GM13977 (cell line): ENCODE results near the gene MLLT3.

Experiments
- DNase-seq: peaks from one replicate; pipeline ENCODE4 v3.0.0; 2012; ENCODE audit warnings: low spot score
- in situ Hi-C: fragments of 300-500 bp; cut with MboI; formaldehyde crosslinking; loops from one replicate; pipeline ENCODE4 v1.12.0; 2022; ENCODE audit warnings: low sequenced_read_pairs, low pct_unique_long_range_greater_than_20kb, mixed read lengths, inconsistent platforms; ENCODE audit not compliant: unreplicated experiment
- TF ChIP-seq, protein P1 (sequence below): IDR thresholded peaks from 2 replicates; pipeline ENCODE4 v1.5.1; 2012; ENCODE audit warnings: mild to moderate bottlenecking, control low read depth; ENCODE audit not compliant: insufficient read depth; ENCODE audit errors: extremely low read depth, missing control alignments

The MLLT3 gene

DNA sequence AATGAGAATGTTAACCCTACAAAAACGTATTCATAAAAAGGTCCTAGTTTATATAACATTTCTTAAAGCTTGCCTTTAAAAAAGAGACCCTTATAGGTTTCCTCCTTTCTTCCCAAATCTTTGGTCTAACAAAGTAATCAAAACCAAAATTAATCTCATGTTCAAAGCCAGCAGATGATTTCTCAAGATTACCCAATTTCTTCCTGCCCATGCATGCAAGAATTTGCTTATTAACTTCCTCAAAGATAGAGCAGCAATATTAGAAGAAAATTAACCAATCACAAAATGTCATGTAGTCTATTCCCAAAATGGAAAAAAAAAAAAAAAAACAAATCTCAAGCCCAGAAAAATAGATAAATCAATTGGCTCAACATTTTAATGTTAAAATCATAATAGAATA is 114.9 kb downstream of the MLLT3 start:
- in situ Hi-C loops = no loop called here
- DNase-seq = no peak
- TF ChIP-seq, protein P1, sequence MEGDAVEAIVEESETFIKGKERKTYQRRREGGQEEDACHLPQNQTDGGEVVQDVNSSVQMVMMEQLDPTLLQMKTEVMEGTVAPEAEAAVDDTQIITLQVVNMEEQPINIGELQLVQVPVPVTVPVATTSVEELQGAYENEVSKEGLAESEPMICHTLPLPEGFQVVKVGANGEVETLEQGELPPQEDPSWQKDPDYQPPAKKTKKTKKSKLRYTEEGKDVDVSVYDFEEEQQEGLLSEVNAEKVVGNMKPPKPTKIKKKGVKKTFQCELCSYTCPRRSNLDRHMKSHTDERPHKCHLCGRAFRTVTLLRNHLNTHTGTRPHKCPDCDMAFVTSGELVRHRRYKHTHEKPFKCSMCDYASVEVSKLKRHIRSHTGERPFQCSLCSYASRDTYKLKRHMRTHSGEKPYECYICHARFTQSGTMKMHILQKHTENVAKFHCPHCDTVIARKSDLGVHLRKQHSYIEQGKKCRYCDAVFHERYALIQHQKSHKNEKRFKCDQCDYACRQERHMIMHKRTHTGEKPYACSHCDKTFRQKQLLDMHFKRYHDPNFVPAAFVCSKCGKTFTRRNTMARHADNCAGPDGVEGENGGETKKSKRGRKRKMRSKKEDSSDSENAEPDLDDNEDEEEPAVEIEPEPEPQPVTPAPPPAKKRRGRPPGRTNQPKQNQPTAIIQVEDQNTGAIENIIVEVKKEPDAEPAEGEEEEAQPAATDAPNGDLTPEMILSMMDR = no peak

DNA sequence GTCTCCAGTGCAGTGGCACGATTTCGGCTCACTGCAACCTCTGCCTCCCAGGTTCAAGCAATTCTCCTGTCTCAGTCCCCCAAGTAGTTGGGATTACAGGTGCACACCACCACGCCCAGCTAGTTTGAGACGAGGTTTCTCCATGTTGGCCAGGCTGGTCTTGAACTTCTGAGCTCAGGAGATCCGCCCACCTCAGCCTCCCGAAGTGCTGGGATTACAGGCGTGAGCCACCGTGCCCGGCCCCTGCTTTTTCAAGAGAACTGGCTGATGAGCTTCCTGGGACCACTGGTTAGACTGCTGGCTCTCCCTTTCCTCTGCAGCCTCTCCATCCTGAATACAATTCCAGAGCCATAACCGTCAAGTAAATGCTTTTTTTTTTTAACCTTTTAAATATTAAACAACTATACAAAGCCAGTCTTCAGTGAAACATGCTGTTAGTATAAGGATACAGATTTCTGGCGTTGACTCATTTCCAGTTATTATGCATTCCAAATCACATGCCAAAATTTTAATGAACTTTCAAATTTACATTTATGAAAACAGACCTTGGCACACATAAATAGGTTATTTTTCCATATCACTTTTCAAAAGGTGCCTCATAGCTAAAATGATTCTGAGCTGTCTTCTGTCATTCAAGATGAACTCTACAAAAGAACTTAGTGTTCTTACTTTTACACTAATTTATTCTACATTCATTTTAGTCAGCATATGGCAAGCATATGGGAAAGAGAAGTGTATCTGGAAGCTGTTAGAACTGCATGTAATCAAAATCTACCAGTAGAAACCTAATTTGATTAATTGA is 116.0 kb downstream of the MLLT3 start:
- TF ChIP-seq, protein P1 = no peak
- in situ Hi-C loops = no loop called here
- DNase-seq = no peak

DNA sequence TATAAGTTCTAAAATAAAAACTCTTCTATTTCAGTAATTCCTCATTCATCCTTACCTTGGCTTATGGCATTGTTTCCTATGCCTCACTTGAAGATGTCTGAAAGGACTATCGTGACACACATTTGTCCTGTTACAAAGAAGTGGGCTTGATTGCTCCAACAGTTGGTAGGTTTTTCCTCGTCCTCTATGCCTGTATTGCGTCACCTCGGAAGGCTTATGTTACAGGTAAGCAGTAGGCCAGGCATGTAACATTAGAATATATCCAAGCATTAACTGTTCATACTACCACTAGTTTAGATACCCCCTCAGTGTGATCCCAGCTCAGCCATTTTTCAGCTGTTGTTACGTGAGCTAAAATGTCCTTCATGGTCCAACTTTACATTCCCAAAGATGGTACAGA is 116.7 kb downstream of the MLLT3 start:
- in situ Hi-C loops = no loop called here
- DNase-seq = no peak
- TF ChIP-seq, protein P1 = no peak

DNA sequence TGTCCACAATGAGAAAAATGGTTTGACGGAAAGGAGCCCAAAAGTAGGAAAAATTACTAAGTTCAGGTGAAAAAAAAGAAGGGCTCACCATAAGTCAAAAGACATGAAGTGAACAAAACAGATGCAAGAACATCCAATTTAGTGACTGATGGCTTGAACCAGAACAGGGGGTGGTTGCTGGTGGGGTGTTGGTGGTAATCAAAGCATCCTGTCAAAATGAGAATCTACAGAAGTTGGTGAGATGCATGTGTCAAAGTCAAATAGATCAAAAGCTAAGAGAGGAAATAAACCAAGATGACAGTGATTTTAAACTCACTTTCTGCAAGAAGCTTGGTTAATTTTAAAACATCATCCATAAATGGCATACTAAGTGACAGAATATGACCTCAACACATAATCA is 117.4 kb downstream of the MLLT3 start:
- TF ChIP-seq, protein P1 = no peak
- in situ Hi-C loops = no loop called here
- DNase-seq = no peak

DNA sequence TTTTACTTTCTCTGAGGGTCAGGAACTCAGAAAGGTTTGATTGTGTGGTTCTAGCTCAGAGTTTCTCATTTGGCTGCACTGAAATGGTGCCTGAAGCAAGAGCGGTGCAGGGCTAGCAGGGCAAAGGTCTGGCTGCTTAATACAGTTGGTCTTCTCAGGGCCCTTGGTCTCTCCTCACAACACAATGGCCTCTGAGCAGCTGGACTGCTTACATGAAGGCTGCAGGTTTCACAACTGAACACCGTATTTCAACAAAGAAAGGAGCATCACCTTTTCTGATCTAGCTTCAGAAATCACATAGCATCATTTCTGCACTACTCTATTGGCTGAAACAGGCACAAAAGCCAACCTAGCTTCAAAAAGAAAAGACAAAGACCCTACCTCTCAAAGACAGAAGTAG is 122.2 kb downstream of the MLLT3 start:
- DNase-seq = no peak
- TF ChIP-seq, protein P1 = no peak
- in situ Hi-C loops = no loop called here

DNA sequence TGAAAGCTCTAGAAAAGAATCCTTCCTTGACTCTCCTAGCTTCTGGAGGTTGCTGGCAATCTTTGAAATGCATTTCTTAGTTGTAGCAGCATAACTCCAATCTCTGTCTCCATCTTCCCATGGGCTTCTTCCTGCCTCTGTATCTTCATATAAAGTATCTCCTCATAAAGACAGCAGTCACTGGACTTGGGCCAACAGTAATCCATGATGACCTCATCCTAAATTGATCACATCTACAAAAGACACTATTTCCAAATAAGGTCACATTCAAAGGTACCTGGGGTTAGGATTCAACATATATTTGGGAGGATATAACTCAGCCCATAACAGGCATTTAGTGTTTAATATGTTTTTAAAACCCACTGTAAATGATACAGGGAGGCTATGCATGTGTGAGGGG is 123.3 kb downstream of the MLLT3 start:
- in situ Hi-C loops = no loop called here
- TF ChIP-seq, protein P1 = no peak
- no peak for DNase-seq
